Measurements from ENCODE around the gene NECTIN4. TPM values are rescaled to one million over a fixed set of nuclear protein-coding genes. Genes with fewer than 3 reads are reported as not detected.

The NECTIN4 gene
- total and polyA plus RNA-seq, 2 of the 13 experiments (the other 11 are each of a cell fraction or from before 2014, with no cell fraction given): 5.9 to 12.4 TPM

DNA sequence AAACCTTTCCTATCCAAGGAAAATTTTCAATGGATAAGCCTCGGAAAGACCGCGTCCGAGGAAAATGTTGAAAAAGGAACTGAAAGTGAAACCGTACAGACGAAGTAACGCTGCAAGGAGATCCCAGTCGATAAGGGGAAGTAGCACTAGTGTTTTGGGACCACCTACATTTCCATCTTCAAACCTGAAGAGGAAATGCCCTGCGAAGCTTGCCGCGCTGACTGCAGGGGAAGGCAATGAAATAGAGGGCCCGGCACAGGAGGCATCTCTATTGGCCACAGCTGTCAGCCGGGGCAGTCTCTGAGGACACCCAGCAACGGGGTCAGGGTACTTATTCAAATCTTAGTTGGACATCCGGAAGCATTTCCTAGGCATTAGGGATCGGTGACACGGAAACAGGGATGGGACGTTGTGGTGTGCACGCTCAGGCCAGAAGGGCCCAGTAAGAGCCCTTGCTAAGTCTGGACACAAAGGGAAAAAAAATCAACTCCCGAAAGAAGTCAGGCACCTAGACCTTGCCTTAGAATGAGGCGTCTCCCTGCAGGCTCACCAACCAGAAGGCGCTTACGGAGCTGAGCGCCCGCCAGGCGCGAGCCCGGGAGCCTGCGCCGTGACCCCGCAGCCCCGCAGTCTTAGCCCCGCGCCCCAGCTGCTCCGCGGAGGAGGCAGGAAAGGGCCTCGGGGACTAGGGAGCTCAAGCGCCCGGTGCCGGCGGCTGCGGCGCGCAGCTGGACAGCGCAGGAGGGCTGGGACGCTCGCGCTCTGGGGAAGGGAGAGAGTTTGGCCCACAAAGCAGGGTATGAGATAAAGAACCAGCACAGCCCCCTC, 44.2 kb downstream of the NECTIN4 start (continued):
- TF ChIP-seq, protein P1, sequence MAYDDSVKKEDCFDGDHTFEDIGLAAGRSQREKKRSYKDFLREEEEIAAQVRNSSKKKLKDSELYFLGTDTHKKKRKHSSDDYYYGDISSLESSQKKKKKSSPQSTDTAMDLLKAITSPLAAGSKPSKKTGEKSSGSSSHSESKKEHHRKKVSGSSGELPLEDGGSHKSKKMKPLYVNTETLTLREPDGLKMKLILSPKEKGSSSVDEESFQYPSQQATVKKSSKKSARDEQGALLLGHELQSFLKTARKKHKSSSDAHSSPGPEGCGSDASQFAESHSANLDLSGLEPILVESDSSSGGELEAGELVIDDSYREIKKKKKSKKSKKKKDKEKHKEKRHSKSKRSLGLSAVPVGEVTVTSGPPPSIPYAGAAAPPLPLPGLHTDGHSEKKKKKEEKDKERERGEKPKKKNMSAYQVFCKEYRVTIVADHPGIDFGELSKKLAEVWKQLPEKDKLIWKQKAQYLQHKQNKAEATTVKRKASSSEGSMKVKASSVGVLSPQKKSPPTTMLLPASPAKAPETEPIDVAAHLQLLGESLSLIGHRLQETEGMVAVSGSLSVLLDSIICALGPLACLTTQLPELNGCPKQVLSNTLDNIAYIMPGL (CRISPR knock-in tag; IDR thresholded peaks at IDR 0.05; ENCODE audit: borderline replicate concordance in 1 of 2, low read depth in 1 of 2): peak in 1 of 2 experiments; percentile 50; a peak in 1 of 4 replicates
- TF ChIP-seq MTF1 (CRISPR knock-in tag; IDR thresholded peaks at IDR 0.05) (no peak), AGO2 (optimal IDR thresholded peaks at IDR 0.05; ENCODE audit: low read depth, low read length) (peak; percentile 87), ZNF234 (CRISPR knock-in tag; conservative IDR thresholded peaks at IDR 0.05) (no peak), ZSCAN21 (CRISPR knock-in tag; IDR thresholded peaks at IDR 0.05; ENCODE audit: borderline replicate concordance) (0 out of 2 replicates have a peak, but pooled peaks have one; percentile 41), ZFP82 (CRISPR knock-in tag; IDR thresholded peaks at IDR 0.05; ENCODE audit: borderline replicate concordance) (peak; percentile 51; the same call in 1 of the 2 replicates), NFYC (CRISPR knock-in tag; IDR thresholded peaks at IDR 0.05) (0 out of 2 replicates have a peak, but pooled peaks have one; percentile 42), RBM39 (IDR thresholded peaks at IDR 0.05; ENCODE audit: low read depth, low read length, poor library complexity, severe bottlenecking) (peak; percentile 79), REPIN1 (CRISPR knock-in tag; IDR thresholded peaks at IDR 0.05; ENCODE audit: borderline replicate concordance, low read depth) (0 out of 2 replicates have a peak, but pooled peaks have one; percentile 25), ESRRA (CRISPR knock-in tag; IDR thresholded peaks at IDR 0.05; ENCODE audit: low read depth) (no peak)
- TF ChIP-seq, protein P2, sequence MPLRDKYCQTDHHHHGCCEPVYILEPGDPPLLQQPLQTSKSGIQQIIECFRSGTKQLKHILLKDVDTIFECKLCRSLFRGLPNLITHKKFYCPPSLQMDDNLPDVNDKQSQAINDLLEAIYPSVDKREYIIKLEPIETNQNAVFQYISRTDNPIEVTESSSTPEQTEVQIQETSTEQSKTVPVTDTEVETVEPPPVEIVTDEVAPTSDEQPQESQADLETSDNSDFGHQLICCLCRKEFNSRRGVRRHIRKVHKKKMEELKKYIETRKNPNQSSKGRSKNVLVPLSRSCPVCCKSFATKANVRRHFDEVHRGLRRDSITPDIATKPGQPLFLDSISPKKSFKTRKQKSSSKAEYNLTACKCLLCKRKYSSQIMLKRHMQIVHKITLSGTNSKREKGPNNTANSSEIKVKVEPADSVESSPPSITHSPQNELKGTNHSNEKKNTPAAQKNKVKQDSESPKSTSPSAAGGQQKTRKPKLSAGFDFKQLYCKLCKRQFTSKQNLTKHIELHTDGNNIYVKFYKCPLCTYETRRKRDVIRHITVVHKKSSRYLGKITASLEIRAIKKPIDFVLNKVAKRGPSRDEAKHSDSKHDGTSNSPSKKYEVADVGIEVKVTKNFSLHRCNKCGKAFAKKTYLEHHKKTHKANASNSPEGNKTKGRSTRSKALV (CRISPR knock-in tag; IDR thresholded peaks at IDR 0.05): 0 out of 2 replicates have a peak, but pooled peaks have one; percentile 39

Measured in HepG2 (cell line).